ENCODE data around the gene SPIB.

- TF ChIP-seq, protein P1, sequence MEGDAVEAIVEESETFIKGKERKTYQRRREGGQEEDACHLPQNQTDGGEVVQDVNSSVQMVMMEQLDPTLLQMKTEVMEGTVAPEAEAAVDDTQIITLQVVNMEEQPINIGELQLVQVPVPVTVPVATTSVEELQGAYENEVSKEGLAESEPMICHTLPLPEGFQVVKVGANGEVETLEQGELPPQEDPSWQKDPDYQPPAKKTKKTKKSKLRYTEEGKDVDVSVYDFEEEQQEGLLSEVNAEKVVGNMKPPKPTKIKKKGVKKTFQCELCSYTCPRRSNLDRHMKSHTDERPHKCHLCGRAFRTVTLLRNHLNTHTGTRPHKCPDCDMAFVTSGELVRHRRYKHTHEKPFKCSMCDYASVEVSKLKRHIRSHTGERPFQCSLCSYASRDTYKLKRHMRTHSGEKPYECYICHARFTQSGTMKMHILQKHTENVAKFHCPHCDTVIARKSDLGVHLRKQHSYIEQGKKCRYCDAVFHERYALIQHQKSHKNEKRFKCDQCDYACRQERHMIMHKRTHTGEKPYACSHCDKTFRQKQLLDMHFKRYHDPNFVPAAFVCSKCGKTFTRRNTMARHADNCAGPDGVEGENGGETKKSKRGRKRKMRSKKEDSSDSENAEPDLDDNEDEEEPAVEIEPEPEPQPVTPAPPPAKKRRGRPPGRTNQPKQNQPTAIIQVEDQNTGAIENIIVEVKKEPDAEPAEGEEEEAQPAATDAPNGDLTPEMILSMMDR (conservative IDR thresholded peaks at IDR 0.05; ENCODE audit: low read depth in 2 of 2), result no peak
- no peak for TF ChIP-seq POLR2AphosphoS5 (IDR thresholded peaks at IDR 0.05; ENCODE audit: low read depth)
- no peak for TF ChIP-seq EZH2 (IDR thresholded peaks at IDR 0.05; ENCODE audit: low read depth, unreplicated experiment)
- no peak for TF ChIP-seq JUNB (IDR thresholded peaks at IDR 0.05; ENCODE audit: unreplicated experiment)
- no peak for TF ChIP-seq EZH2phosphoT487 (IDR thresholded peaks at IDR 0.05; ENCODE audit: unreplicated experiment)
- TF ChIP-seq, protein P2, sequence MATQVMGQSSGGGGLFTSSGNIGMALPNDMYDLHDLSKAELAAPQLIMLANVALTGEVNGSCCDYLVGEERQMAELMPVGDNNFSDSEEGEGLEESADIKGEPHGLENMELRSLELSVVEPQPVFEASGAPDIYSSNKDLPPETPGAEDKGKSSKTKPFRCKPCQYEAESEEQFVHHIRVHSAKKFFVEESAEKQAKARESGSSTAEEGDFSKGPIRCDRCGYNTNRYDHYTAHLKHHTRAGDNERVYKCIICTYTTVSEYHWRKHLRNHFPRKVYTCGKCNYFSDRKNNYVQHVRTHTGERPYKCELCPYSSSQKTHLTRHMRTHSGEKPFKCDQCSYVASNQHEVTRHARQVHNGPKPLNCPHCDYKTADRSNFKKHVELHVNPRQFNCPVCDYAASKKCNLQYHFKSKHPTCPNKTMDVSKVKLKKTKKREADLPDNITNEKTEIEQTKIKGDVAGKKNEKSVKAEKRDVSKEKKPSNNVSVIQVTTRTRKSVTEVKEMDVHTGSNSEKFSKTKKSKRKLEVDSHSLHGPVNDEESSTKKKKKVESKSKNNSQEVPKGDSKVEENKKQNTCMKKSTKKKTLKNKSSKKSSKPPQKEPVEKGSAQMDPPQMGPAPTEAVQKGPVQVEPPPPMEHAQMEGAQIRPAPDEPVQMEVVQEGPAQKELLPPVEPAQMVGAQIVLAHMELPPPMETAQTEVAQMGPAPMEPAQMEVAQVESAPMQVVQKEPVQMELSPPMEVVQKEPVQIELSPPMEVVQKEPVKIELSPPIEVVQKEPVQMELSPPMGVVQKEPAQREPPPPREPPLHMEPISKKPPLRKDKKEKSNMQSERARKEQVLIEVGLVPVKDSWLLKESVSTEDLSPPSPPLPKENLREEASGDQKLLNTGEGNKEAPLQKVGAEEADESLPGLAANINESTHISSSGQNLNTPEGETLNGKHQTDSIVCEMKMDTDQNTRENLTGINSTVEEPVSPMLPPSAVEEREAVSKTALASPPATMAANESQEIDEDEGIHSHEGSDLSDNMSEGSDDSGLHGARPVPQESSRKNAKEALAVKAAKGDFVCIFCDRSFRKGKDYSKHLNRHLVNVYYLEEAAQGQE (IDR thresholded peaks at IDR 0.05; ENCODE audit: unreplicated experiment), result no peak
- TF ChIP-seq STAT1 (IDR thresholded peaks at IDR 0.05; ENCODE audit: unreplicated experiment), result no peak
- TF ChIP-seq, protein P3, sequence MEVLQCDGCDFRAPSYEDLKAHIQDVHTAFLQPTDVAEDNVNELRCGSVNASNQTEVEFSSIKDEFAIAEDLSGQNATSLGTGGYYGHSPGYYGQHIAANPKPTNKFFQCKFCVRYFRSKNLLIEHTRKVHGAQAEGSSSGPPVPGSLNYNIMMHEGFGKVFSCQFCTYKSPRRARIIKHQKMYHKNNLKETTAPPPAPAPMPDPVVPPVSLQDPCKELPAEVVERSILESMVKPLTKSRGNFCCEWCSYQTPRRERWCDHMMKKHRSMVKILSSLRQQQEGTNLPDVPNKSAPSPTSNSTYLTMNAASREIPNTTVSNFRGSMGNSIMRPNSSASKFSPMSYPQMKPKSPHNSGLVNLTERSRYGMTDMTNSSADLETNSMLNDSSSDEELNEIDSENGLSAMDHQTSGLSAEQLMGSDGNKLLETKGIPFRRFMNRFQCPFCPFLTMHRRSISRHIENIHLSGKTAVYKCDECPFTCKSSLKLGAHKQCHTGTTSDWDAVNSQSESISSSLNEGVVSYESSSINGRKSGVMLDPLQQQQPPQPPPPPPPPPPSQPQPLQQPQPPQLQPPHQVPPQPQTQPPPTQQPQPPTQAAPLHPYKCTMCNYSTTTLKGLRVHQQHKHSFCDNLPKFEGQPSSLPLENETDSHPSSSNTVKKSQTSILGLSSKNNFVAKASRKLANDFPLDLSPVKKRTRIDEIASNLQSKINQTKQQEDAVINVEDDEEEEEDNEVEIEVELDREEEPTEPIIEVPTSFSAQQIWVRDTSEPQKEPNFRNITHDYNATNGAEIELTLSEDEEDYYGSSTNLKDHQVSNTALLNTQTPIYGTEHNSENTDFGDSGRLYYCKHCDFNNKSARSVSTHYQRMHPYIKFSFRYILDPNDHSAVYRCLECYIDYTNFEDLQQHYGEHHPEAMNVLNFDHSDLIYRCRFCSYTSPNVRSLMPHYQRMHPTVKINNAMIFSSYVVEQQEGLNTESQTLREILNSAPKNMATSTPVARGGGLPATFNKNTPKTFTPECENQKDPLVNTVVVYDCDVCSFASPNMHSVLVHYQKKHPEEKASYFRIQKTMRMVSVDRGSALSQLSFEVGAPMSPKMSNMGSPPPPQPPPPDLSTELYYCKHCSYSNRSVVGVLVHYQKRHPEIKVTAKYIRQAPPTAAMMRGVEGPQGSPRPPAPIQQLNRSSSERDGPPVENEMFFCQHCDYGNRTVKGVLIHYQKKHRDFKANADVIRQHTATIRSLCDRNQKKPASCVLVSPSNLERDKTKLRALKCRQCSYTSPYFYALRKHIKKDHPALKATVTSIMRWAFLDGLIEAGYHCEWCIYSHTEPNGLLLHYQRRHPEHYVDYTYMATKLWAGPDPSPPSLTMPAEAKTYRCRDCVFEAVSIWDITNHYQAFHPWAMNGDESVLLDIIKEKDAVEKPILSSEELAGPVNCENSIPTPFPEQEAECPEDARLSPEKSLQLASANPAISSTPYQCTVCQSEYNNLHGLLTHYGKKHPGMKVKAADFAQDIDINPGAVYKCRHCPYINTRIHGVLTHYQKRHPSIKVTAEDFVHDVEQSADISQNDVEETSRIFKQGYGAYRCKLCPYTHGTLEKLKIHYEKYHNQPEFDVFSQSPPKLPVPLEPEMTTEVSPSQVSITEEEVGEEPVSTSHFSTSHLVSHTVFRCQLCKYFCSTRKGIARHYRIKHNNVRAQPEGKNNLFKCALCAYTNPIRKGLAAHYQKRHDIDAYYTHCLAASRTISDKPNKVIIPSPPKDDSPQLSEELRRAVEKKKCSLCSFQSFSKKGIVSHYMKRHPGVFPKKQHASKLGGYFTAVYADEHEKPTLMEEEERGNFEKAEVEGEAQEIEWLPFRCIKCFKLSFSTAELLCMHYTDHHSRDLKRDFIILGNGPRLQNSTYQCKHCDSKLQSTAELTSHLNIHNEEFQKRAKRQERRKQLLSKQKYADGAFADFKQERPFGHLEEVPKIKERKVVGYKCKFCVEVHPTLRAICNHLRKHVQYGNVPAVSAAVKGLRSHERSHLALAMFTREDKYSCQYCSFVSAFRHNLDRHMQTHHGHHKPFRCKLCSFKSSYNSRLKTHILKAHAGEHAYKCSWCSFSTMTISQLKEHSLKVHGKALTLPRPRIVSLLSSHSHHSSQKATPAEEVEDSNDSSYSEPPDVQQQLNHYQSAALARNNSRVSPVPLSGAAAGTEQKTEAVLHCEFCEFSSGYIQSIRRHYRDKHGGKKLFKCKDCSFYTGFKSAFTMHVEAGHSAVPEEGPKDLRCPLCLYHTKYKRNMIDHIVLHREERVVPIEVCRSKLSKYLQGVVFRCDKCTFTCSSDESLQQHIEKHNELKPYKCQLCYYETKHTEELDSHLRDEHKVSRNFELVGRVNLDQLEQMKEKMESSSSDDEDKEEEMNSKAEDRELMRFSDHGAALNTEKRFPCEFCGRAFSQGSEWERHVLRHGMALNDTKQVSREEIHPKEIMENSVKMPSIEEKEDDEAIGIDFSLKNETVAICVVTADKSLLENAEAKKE (CRISPR knock-in tag; IDR thresholded peaks at IDR 0.05), result no peak
- no peak for TF ChIP-seq CREB1 (CRISPR knock-in tag; IDR thresholded peaks at IDR 0.05; ENCODE audit: low read depth)
Observed at GRCh38 chr19:50475736-50476223, 57.0 kb downstream of the SPIB start.
